Suprapubic skin (tissue), 4 donors: Measurements from ENCODE around the gene PAX9. TPM values are rescaled to one million over a fixed set of nuclear protein-coding genes. Genes with fewer than 3 reads are reported as not detected.
A peak's percentile ranks its signal among the peaks of the same experiment; 100 is the strongest.

ENCODE experiments used
- DNase-seq, 2 donors: peaks; one replicate each; pipeline ENCODE4 v3.0.0-alpha.2; 2019; ENCODE audit warnings: low spot score in 2 of 2
- H3K27ac ChIP-seq: fragments of 200-600 bp; sonication (generic); one replicate; pipeline ENCODE4 v1.5.1; 2019
- H3K27me3 ChIP-seq: fragments of 200-600 bp; sonication (generic); one replicate; pipeline ENCODE4 v1.5.1; 2019
- H3K36me3 ChIP-seq: fragments of 200-600 bp; sonication (generic); one replicate; pipeline ENCODE4 v1.5.1; 2019
- H3K4me1 ChIP-seq: fragments of 200-600 bp; sonication (generic); one replicate; pipeline ENCODE4 v1.5.1; 2019
- H3K4me3 ChIP-seq: fragments of 200-600 bp; sonication (generic); one replicate; pipeline ENCODE4 v1.5.1; 2019; ENCODE audit warnings: mild to moderate bottlenecking
- H3K9me3 ChIP-seq: fragments of 200-600 bp; sonication (generic); one replicate; pipeline ENCODE4 v1.5.1; 2019
- EP300 ChIP-seq: sonication (generic); formaldehyde crosslinking; IDR thresholded peaks from one replicate; pipeline ENCODE4 v1.6.1; 2017; ENCODE audit warnings: antibody characterized with exemption
- POLR2A ChIP-seq, 2 donors: fragments of 450-650 bp; IDR thresholded peaks; one replicate each; pipeline ENCODE4 v1.6.1; 2017; ENCODE audit warnings: antibody characterized with exemption in 2 of 2, mild to moderate bottlenecking in 2 of 2, moderate library complexity in 2 of 2
- POLR2AphosphoS5 ChIP-seq, 3 donors: sonication (generic); formaldehyde crosslinking; IDR thresholded peaks; one replicate each; pipeline ENCODE4 v1.6.1; 2017; ENCODE audit warnings: antibody characterized with exemption in 3 of 3
- WGBS: methylation state at CpG from one replicate; pipeline ENCODE4 v1.1.5; 2018; 5-methylcytosine and 5-hydroxymethylcytosine counted together
- total RNA-seq, 4 donors: library from RNA; depleted of rRNA; stranded (reverse); fragments of >200 nt; gene quantifications; one replicate each; pipeline ENCODE4 v1.1.0, GENCODE V29; 2016
- TF ChIP-seq, protein P1 (sequence below), 2 donors: fragments of 200-600 bp in 1 of 2; fragments of 450-650 bp in 1 of 2; sonication (generic) in 1 of 2; IDR thresholded peaks; one replicate each; pipeline ENCODE4 v1.5.1; 2016 to 2019; ENCODE audit warnings: antibody characterized with exemption in 2 of 2, mild to moderate bottlenecking in 1 of 2, moderate library complexity in 1 of 2

Gene PAX9
- total RNA-seq, 4 donors from 2014 or later: 0.23 to 1.5 (median 0.96) TPM

DNA sequence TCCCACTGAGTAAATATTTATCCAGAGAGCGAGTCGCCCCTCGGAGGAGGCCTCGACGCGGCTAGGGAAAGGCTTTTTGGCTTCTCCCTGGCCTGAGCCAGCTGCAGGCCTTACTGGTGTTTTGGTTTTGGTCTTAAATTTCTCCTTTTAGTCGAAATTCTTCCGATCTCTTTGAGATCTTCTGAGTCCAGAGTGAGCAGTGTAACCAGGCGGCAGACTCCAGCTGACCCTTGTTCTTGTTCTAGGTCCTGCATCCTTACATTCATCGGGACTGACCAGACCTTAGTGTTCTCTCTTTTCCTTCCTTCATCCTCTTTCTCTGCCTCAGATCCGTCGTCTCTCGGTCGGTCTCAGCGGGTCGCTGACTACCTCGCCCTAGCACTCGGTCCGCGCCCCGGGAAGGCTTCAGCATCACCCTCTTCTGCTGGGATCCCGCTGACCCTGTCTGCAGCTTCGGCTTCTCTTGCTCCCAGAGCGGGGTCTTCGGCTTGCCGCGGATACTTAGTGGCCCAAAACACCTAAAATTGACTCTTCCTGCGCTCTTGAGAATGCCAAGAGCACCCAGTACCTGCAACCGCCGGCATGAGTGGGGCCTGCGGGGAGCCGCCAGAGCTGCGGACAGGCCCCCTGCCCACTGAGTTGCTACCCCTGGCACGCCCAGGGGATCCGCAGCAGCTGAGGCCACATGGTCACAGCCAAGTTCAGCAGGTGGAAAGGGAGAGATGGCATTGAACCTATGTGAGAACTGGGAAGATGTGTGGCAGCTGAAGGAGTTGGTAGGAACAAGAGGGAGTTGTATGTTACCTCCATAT, 2.4 kb upstream of the PAX9 start:
- DNase-seq: no peak
- Histone ChIP-seq H3K27ac (no peak overlapping the region), H3K36me3 (no peaks in the 10 kb centered on the region), H3K4me3 (no peak overlapping the region), H3K27me3 (peaks cover 97% of the 10 kb centered on the region), H3K4me1 (peaks cover 66% of the 10 kb centered on the region), H3K9me3 (no peaks in the 10 kb centered on the region)
- TF ChIP-seq, protein P1, sequence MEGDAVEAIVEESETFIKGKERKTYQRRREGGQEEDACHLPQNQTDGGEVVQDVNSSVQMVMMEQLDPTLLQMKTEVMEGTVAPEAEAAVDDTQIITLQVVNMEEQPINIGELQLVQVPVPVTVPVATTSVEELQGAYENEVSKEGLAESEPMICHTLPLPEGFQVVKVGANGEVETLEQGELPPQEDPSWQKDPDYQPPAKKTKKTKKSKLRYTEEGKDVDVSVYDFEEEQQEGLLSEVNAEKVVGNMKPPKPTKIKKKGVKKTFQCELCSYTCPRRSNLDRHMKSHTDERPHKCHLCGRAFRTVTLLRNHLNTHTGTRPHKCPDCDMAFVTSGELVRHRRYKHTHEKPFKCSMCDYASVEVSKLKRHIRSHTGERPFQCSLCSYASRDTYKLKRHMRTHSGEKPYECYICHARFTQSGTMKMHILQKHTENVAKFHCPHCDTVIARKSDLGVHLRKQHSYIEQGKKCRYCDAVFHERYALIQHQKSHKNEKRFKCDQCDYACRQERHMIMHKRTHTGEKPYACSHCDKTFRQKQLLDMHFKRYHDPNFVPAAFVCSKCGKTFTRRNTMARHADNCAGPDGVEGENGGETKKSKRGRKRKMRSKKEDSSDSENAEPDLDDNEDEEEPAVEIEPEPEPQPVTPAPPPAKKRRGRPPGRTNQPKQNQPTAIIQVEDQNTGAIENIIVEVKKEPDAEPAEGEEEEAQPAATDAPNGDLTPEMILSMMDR (IDR thresholded peaks at IDR 0.05): no peak
- TF ChIP-seq POLR2AphosphoS5 (IDR thresholded peaks at IDR 0.05): no peak
- no peak for TF ChIP-seq EP300
- no peak for TF ChIP-seq POLR2A (IDR thresholded peaks at IDR 0.05)
- 46% methylated on average over 35 of the region's 35 CpGs for WGBS

DNA sequence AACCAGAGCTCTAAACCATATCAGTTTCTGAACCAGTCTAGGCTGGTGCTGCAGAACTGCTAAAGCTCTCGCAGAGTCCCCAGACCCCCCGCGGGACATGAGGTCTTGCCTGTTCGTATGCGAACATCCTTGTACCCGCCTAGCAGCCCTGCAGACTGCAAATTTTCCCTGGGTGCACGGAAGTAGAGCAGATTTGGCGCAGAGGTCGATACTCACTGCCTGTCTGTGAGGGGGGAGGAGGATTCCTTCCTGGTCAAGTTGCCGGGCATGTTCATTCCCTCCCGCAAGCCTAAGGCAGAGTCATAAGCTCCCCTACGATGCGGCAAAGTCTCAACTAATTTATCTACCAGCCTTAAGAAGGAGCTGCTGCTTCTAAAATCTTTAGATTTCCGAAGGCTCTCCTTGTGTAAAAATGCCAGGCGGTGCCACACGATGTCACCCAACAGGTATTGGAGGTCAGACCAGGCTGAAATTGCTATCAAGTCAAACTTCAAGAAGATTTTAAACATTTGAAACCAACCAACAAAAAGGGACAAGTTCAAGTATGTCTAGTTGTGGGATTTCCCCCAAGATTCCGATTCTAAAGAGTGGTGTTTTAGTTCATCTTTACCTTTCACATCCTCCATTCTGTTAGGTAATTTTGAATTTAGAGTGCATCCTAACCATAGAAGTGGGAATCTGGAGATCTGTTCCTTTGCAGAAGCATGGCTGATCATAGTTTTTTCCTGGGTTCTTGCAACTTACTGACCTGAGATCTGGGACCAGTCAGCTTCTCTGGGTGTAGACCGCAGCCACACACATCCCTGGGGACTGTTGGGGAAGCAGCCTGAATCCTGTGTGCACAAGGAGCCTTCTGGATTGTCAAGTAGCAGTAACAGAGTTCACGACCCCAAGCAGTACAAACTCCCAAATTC, 1.6 kb upstream of the PAX9 start:
- H3K27me3 ChIP-seq: peaks cover 96% of the 10 kb centered on the region
- H3K4me3 ChIP-seq: no peak overlapping the region
- no peaks in the 10 kb centered on the region for H3K36me3 ChIP-seq
- TF ChIP-seq POLR2A (IDR thresholded peaks at IDR 0.05) (no peak), POLR2AphosphoS5 (IDR thresholded peaks at IDR 0.05) (no peak), EP300 (no peak)
- TF ChIP-seq, protein P1 (IDR thresholded peaks at IDR 0.05): no peak
- no peaks in the 10 kb centered on the region for H3K9me3 ChIP-seq
- no peak for DNase-seq
- 28% methylated on average over 19 of the region's 19 CpGs for WGBS
- H3K4me1 ChIP-seq: peaks cover 58% of the 10 kb centered on the region
- H3K27ac ChIP-seq: no peak overlapping the region

GRCh38 chr14:36660736-36661505, 739 bp upstream of the PAX9 start:
- Histone ChIP-seq H3K27me3 (peaks cover 96% of the 10 kb centered on the region), H3K27ac (no peak overlapping the region), H3K4me1 (peaks cover 51% of the 10 kb centered on the region), H3K9me3 (no peaks in the 10 kb centered on the region), H3K36me3 (no peaks in the 10 kb centered on the region), H3K4me3 (peak overlapping the region; percentile 52)
- DNase-seq: peak; percentile 61 to 70
- TF ChIP-seq, protein P1 (IDR thresholded peaks at IDR 0.05): no peak
- TF ChIP-seq EP300 (no peak), POLR2AphosphoS5 (IDR thresholded peaks at IDR 0.05) (no peak), POLR2A (IDR thresholded peaks at IDR 0.05) (no peak)
- 31% methylated on average over 18 of the region's 35 CpGs for WGBS

DNA sequence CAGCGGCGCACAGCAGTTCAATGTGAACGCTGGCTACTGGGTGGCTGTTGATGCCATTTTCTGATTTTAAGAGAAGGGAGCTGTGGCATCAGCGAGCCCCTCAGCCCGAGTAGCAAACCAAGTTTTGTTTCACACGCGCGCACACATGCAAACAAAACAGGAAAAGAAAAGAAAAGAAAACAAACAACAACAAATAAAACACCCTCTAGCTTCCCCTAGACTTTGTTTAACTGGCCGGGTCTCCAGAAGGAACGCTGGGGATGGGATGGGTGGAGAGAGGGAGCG, 540 bp downstream of the PAX9 start:
- H3K27me3 ChIP-seq: peaks cover 96% of the 10 kb centered on the region
- H3K4me3 ChIP-seq: peak overlapping the region; percentile 52
- 1% methylated on average over 11 of the region's 11 CpGs for WGBS
- TF ChIP-seq POLR2AphosphoS5 (IDR thresholded peaks at IDR 0.05): no peak
- TF ChIP-seq POLR2A (IDR thresholded peaks at IDR 0.05): no peak
- no peak for TF ChIP-seq EP300
- TF ChIP-seq, protein P1 (IDR thresholded peaks at IDR 0.05): no peak
- no peaks in the 10 kb centered on the region for H3K36me3 ChIP-seq
- no peak for DNase-seq
- H3K9me3 ChIP-seq: no peaks in the 10 kb centered on the region
- no peak overlapping the region for H3K27ac ChIP-seq
- H3K4me1 ChIP-seq: peaks cover 39% of the 10 kb centered on the region
